Fibroblast of mammary gland (primary cell): Measurements from ENCODE around the gene CYP4V2.

Source experiments
- DNase-seq: peaks from one replicate; pipeline ENCODE4 v3.0.0-alpha.2; 2010; ENCODE audit warnings: low read depth
- H3K4me3 ChIP-seq: 2 replicates; pipeline ENCODE4 v1.5.1; 2011; ENCODE audit warnings: low read depth, mild to moderate bottlenecking, low read length, moderate library complexity; ENCODE audit not compliant: control insufficient read depth
- TF ChIP-seq, protein P1 (sequence below): conservative IDR thresholded peaks from 2 replicates; pipeline ENCODE4 v1.5.1; 2011; ENCODE audit warnings: low read depth, low read length, inconsistent platforms; ENCODE audit not compliant: control insufficient read depth, insufficient read depth

The CYP4V2 gene

DNA sequence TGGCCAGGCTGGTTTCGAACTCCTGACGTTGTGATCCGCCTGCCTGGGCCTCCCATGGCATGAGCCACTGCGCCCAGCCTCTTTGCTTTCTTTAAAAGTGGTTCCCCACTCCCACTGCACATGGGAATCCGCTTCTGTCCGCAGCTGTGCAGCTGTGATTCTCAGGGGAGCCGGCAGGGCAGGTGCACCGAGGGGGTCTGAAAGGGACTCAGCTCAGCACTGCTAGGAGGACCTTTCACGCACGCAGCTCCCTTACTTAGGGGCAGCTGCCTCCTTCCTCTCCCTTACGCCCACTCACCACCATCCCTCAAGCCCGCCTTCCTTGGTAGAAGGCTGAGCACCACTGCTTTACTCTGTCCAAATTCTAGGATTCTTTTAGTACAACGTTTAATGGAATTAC lies 40.4 kb upstream of the CYP4V2 start:
- no peak for DNase-seq
- TF ChIP-seq, protein P1, sequence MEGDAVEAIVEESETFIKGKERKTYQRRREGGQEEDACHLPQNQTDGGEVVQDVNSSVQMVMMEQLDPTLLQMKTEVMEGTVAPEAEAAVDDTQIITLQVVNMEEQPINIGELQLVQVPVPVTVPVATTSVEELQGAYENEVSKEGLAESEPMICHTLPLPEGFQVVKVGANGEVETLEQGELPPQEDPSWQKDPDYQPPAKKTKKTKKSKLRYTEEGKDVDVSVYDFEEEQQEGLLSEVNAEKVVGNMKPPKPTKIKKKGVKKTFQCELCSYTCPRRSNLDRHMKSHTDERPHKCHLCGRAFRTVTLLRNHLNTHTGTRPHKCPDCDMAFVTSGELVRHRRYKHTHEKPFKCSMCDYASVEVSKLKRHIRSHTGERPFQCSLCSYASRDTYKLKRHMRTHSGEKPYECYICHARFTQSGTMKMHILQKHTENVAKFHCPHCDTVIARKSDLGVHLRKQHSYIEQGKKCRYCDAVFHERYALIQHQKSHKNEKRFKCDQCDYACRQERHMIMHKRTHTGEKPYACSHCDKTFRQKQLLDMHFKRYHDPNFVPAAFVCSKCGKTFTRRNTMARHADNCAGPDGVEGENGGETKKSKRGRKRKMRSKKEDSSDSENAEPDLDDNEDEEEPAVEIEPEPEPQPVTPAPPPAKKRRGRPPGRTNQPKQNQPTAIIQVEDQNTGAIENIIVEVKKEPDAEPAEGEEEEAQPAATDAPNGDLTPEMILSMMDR: no peak
- H3K4me3 ChIP-seq: no peak overlapping the region

DNA sequence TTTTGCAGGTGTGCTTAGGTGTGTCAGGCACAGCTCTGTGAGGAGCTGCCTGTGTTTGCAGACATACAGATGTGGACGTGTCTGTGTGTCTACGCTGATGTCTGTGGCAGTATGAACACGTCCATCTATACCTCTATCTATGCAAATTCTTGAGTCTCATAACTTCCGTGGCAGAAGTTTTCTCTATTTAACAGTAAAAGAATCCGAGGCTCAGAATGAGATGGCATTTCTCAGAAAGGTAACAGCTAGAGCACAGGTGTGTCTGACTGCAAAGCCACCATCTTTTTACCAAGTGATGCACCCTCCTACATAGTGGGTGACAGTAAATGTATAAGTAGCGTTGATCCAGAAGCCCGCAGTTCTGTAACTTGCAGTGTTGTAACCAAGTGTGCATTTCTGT lies 39.9 kb upstream of the CYP4V2 start:
- H3K4me3 ChIP-seq: no peak overlapping the region
- no peak for DNase-seq
- TF ChIP-seq, protein P1: no peak

DNA sequence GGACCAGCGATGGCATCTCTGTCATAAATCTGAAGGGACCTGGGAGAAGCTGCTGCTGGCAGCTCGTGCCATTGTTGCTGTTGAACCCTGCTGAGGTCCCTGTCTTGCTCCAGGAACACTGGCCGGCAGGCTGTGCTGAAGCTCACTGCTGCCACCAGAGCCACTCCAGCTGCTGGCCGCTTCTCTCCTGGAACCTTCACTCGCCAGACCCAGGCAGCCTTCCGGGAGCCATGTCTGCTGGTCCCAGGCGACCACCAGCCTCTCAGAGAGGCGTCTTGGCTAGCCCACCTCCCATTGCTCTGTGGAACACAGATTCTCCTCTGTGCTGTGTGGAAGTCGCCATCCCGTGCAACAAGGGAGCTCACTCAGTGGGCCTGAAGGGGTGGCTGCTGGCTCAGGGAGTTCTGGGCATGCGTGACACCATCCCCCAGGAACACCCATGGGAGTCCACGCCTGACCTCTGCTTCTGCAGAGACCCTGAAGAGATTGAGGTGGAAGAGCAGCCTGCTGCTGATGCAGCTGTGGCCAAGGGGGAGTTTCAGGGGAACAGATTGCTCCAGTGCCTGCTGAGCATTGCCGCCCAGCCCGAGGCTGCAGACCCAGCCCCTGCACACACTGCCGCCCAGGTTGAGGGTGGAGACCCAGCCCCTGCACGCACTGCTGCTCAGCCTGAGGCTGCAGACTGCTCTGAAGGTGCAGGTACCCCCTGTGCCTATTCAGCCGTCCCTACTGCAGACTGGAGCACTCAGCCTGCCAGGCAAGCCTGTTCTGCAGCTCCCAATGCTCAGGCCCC lies 33.1 kb upstream of the CYP4V2 start:
- no peak overlapping the region for H3K4me3 ChIP-seq
- TF ChIP-seq, protein P1: no peak
- no peak for DNase-seq

DNA sequence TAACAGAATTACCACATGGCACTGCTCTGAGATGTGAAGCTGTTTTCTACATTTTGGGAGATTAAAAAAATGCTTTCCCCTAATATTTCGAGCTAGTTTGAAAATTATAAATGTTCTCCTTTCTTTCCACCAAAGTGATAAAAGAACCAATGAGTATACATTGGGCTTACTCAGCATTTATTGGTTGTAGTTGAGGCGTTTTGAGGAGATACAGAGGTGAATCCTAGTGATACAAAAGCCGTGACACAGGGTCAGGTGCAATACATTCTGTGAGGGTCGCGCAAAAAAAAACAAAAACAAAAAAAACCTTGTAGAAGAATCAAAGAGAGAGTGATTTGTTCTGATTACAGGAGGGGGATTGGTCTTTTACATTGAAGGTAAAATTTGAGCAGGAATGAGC lies 32.4 kb upstream of the CYP4V2 start:
- no peak for DNase-seq

DNA sequence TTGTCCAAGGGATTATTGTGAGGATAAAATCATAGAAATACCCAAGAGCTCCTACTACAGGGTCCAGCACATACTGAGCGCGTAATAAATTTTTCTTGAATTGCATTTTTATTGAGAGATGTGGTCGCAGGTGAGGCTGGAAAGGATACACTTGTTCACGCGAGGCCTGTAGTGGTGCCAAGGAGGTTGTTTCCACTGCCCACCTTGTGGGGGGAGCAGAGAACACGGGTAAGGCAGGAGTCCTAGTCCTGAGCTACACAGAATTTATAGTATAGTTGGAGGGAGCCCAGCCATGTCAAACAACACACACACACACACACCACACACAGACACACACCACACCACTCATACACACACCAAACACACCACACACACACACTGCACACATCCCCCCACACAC lies 31.8 kb upstream of the CYP4V2 start:
- no peak for DNase-seq
- TF ChIP-seq, protein P1: no peak
- no peak overlapping the region for H3K4me3 ChIP-seq

More for the DNA sequence above, 32.4 kb upstream of the CYP4V2 start:
- TF ChIP-seq, protein P1: no peak
- no peak overlapping the region for H3K4me3 ChIP-seq

DNA sequence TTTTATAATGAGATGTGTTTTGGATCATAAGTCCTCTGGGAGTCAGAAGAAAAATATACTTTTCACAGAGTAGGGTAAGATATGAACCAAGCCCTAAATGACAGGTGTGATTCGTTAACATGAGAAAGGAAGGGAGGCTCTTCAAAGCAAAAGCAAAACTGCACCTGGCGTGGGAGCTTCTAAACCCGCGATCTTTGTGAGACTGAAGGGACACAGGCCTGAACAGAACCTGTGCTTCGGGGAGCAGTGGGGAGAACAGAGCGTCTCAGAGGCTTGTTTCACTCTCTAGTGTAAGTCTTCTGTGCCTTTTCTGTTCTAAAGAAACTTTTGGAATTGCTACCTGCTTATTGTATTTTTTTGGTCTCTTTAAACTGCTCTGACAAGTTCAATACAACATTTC lies 30.2 kb upstream of the CYP4V2 start:
- no peak for DNase-seq
- TF ChIP-seq, protein P1: no peak
- no peak overlapping the region for H3K4me3 ChIP-seq
